K562 (cell line): ENCODE results near the gene TRPC4AP. TPM values are rescaled to one million over a fixed set of nuclear protein-coding genes. Genes with fewer than 3 reads are reported as not detected.

Experiments used
- ADNP ChIP-seq: fragments of 200-800 bp; sonication (Bioruptor generic); IDR thresholded peaks from 2 replicates; pipeline ENCODE4 v1.6.1; 2016; ENCODE audit warnings: missing genetic modification characterization, missing compliant biosample characterization
- ATF1 ChIP-seq, 2 experiments: fragments of 450-650 bp in 1 of 2; IDR thresholded peaks; 2 replicates each; pipeline ENCODE4 v1.6.1; 2016; ENCODE audit warnings: missing compliant biosample characterization in 1 of 2, missing genetic modification characterization in 1 of 2
- CBFA2T3 ChIP-seq: fragments of 450-650 bp; IDR thresholded peaks from 2 replicates; pipeline ENCODE4 v1.6.1; 2017
- DMBX1 ChIP-seq: fragments of 250-450 bp; sonication (Bioruptor Pico); IDR thresholded peaks from 2 replicates; pipeline ENCODE4 v1.8.0; 2022; ENCODE audit warnings: inconsistent platforms, mild to moderate bottlenecking, moderate library complexity, borderline replicate concordance
- FOXK2 ChIP-seq, 2 experiments: fragments of 450-650 bp; IDR thresholded peaks in 1 of 2; conservative IDR thresholded peaks in 1 of 2; 2 replicates each; pipeline ENCODE4 v1.6.1; 2016; ENCODE audit warnings: low read depth in 2 of 2, mild to moderate bottlenecking in 1 of 2
- HDAC1 ChIP-seq, 2 experiments: fragments of 450-650 bp; IDR thresholded peaks; 2 replicates each; pipeline ENCODE4 v1.6.1; 2016 to 2017; ENCODE audit warnings: inconsistent platforms in 1 of 2, mild to moderate bottlenecking in 1 of 2, moderate library complexity in 1 of 2
- KDM1A ChIP-seq, 2 experiments: fragments of 450-650 bp; IDR thresholded peaks; 2 replicates each; pipeline ENCODE4 v1.6.1; 2016; ENCODE audit warnings: mild to moderate bottlenecking in 2 of 2
- POLR2AphosphoS5 ChIP-seq: IDR thresholded peaks from 2 replicates; pipeline ENCODE4 v1.6.1; 2011; ENCODE audit warnings: mild to moderate bottlenecking, low read depth, low read length, moderate library complexity; ENCODE audit not compliant: control insufficient read depth, insufficient read depth
- RBBP5 ChIP-seq: fragments of 200-600 bp; sonication (generic); IDR thresholded peaks from 2 replicates; pipeline ENCODE4 v1.6.1; 2012; ENCODE audit warnings: borderline replicate concordance, mild to moderate bottlenecking, low read length, control low read depth, inconsistent platforms; ENCODE audit not compliant: insufficient read depth, poor library complexity, severe bottlenecking
- SMC3 ChIP-seq: conservative IDR thresholded peaks from 2 replicates; pipeline ENCODE4 v1.6.1; 2011; ENCODE audit warnings: low read depth, low read length, improper control_type of control experiment; ENCODE audit not compliant: insufficient read depth
- TSHZ1 ChIP-seq: fragments of 250-450 bp; sonication (Bioruptor Pico); IDR thresholded peaks from 2 replicates; pipeline ENCODE4 v1.4.0; 2020; ENCODE audit warnings: mild to moderate bottlenecking, moderate library complexity
- ZFX ChIP-seq: sonication (generic); formaldehyde crosslinking; IDR thresholded peaks from 2 replicates; pipeline ENCODE4 v1.8.0; 2022; ENCODE audit warnings: mild to moderate bottlenecking, missing genetic modification reagents, moderate library complexity
- ZMIZ1 ChIP-seq, 2 experiments: fragments of 150-350 bp in 1 of 2; IDR thresholded peaks; 2 replicates each; pipeline ENCODE4 v1.6.1; 2012 to 2016; ENCODE audit warnings: low read depth in 2 of 2, low read length in 2 of 2, mild to moderate bottlenecking in 1 of 2, moderate library complexity in 1 of 2
- ZNF184 ChIP-seq: sonication (generic); formaldehyde crosslinking; IDR thresholded peaks from 2 replicates; pipeline ENCODE4 v1.5.0; 2020; ENCODE audit warnings: missing genetic modification reagents
- ZNF449 ChIP-seq: fragments of 250-450 bp; sonication (Bioruptor Pico); IDR thresholded peaks from 2 replicates; pipeline ENCODE4 v1.8.0; 2022; ENCODE audit warnings: moderate library complexity, mild to moderate bottlenecking, inconsistent platforms
- ZNF586 ChIP-seq: fragments of 450-650 bp; formaldehyde crosslinking; conservative IDR thresholded peaks from 2 replicates; pipeline ENCODE4 v1.4.0; 2020; ENCODE audit warnings: mild to moderate bottlenecking, moderate library complexity
- ZNF75A ChIP-seq: fragments of 450-650 bp; formaldehyde crosslinking; IDR thresholded peaks from 2 replicates; pipeline ENCODE4 v1.4.0; 2020; ENCODE audit warnings: mild to moderate bottlenecking
- polyA plus RNA-seq, 8 experiments: library from polyadenylated mRNA; depleted of rRNA in 4 of 8; stranded (reverse) in 5 of 8; unstranded in 3 of 8; fragments of >200 nt; fragmentation: Nextera tagmentation in 2 of 8; fragmentation: Illumina TruSeq in 1 of 8; extraction: Ambion mirVana in 2 of 8; extraction: Trizol in 1 of 8; gene quantifications; 2 replicates each; pipeline versions ENCODE4 v1.2.1 to v1.2.3, GENCODE V29; 2011 to 2014; ENCODE audit warnings: inconsistent platforms in 1 of 8, missing spikeins in 1 of 8
- total RNA-seq, 7 experiments: library from RNA; depleted of rRNA in 6 of 7; stranded (reverse); fragments of >200 nt in 6 of 7; fragmentation: Illumina TruSeq in 2 of 7; extraction: Trizol in 2 of 7; gene quantifications; 2 replicates each; pipeline versions ENCODE4 v1.2.1 to v1.2.3, GENCODE V29; 2011 to 2021; ENCODE audit warnings: low replicate concordance in 1 of 7

The TRPC4AP gene
- total and polyA plus RNA-seq, 9 of the 15 experiments (the other 6 are each of a cell fraction or from before 2014, with no cell fraction given): 2.3 to 70.3 (median 33.3) TPM

- 0 out of 4 replicates have a peak, but pooled peaks of 1 of the 2 experiments have one; percentile 20 for TF ChIP-seq FOXK2 (conservative IDR thresholded peaks at IDR 0.05 in 1 of 2, IDR thresholded peaks at IDR 0.05 in 1 of 2; ENCODE audit: low read depth in 2 of 2)
- TF ChIP-seq ZNF449: 0 out of 2 replicates have a peak, but pooled peaks have one; percentile 4
- no peak for TF ChIP-seq ZNF75A (CRISPR knock-in tag)
- TF ChIP-seq SMC3: no peak
- TF ChIP-seq KDM1A (IDR thresholded peaks at IDR 0.05): peak in 1 of 2 experiments; percentile 64; a peak in 3 of 4 replicates
- TF ChIP-seq TSHZ1 (CRISPR knock-in tag): no peak
- no peak for TF ChIP-seq ATF1 (CRISPR knock-in tag; IDR thresholded peaks at IDR 0.05)
- TF ChIP-seq ATF1 (tag; IDR thresholded peaks at IDR 0.05): peak; percentile 65
- 0 out of 2 replicates have a peak, but pooled peaks have one; percentile 19 for TF ChIP-seq ZNF586 (CRISPR knock-in tag)
- 0 out of 4 replicates have a peak, but pooled peaks of 1 of the 2 experiments have one; percentile 28 for TF ChIP-seq HDAC1 (IDR thresholded peaks at IDR 0.05)
- TF ChIP-seq ZMIZ1 (IDR thresholded peaks at IDR 0.05; ENCODE audit: low read depth in 2 of 2, low read length in 2 of 2): 0 out of 4 replicates have a peak, but pooled peaks of 1 of the 2 experiments have one; percentile 47
- TF ChIP-seq CBFA2T3: peak; percentile 94
- peak; percentile 71 for TF ChIP-seq POLR2AphosphoS5
- peak; percentile 82 for TF ChIP-seq DMBX1 (CRISPR knock-in tag)
- TF ChIP-seq RBBP5: peak; percentile 44
- peak; percentile 35; the same call in 1 of the 2 replicates for TF ChIP-seq ZFX
- peak; percentile 99 for TF ChIP-seq ADNP (tag)
- TF ChIP-seq ZNF184 (CRISPR knock-in tag): no peak
These were observed 27.6 kb upstream of the TRPC4AP start (continued) for GRCh38 chr20:35120012-35120701.
